IMR-90 (cell line): ENCODE results near the gene SMAD7. TPM values are rescaled to one million over a fixed set of nuclear protein-coding genes. Genes with fewer than 3 reads are reported as not detected.

ENCODE experiments used
- ATAC-seq: fragments of 200-7000 bp; cut with Tn5 transposase; 2 replicates; pipeline ENCODE4 v1.9.1; 2020; ENCODE audit warnings: low read depth, mild to moderate bottlenecking, moderate library complexity
- BruUV-seq: library from RNA; stranded (reverse); fragments of 400-500 nt; replicated peaks from 2 replicates; lab custom pipeline; 2021; lab: Mats Ljungman, UMichigan
- CTCF ChIA-PET: fragments of 300-600 bp; formaldehyde crosslinking; extraction: SDS; loops from one replicate; lab custom pipeline; 2021; ENCODE audit warnings: antibody characterized with exemption; lab: Yijun Ruan, JAX
- POLR2A ChIA-PET: fragments of 300-600 bp; sonication (Branson Sonifier 250); formaldehyde crosslinking; loops from one replicate; lab custom pipeline; 2022; ENCODE audit warnings: antibody characterized with exemption; ENCODE audit not compliant: unreplicated experiment; lab: Charles Lee
- DNase-seq: peaks from one replicate; pipeline ENCODE4 v3.0.0; 2013
- H2AFZ ChIP-seq: replicated peaks from 2 replicates; pipeline ENCODE3; 2013; ENCODE audit warnings: low read length, mild to moderate bottlenecking; ENCODE audit not compliant: poor library complexity
- H2AK5ac ChIP-seq: 2 replicates; pipeline ENCODE4 v1.6.1; 2013; ENCODE audit warnings: low read depth, low read length, inconsistent platforms
- H2AK9ac ChIP-seq: replicated peaks from 2 replicates; pipeline ENCODE3; 2013; ENCODE audit warnings: mild to moderate bottlenecking, low read depth, low read length, moderate library complexity; ENCODE audit not compliant: poor library complexity
- H2BK120ac ChIP-seq: 2 replicates; pipeline ENCODE4 v1.6.1; 2013; ENCODE audit warnings: low read depth, low read length, inconsistent platforms
- H2BK15ac ChIP-seq: 3 replicates; pipeline ENCODE4 v1.6.1; 2013; ENCODE audit warnings: low read depth, low read length, inconsistent platforms
- H2BK20ac ChIP-seq: 2 replicates; pipeline ENCODE4 v1.6.1; 2013; ENCODE audit warnings: low read depth, mild to moderate bottlenecking, inconsistent platforms, low read length, moderate library complexity
- H2BK5ac ChIP-seq: 2 replicates; pipeline ENCODE4 v1.6.1; 2013; ENCODE audit warnings: mild to moderate bottlenecking, low read depth, low read length, inconsistent platforms; ENCODE audit not compliant: poor library complexity, severe bottlenecking
- H3K14ac ChIP-seq: replicated peaks from 2 replicates; pipeline ENCODE4 v1.6.1; 2013; ENCODE audit warnings: low read depth, low read length, inconsistent platforms
- H3K18ac ChIP-seq: 2 replicates; pipeline ENCODE4 v1.6.1; 2013; ENCODE audit warnings: low read depth, low read length, control low read depth
- H3K23ac ChIP-seq: 2 replicates; pipeline ENCODE4 v1.6.1; 2013; ENCODE audit warnings: low read depth, low read length, inconsistent platforms
- H3K27ac ChIP-seq: 2 replicates; pipeline ENCODE4 v1.5.1; 2013; ENCODE audit warnings: mild to moderate bottlenecking, control low read depth, low read length; ENCODE audit not compliant: insufficient read depth
- H3K27me3 ChIP-seq: 2 replicates; pipeline ENCODE4 v1.6.1; 2013; ENCODE audit warnings: low read length; ENCODE audit not compliant: control insufficient read depth, insufficient read depth
- H3K36me3 ChIP-seq: 2 replicates; pipeline ENCODE4 v1.6.1; 2013; ENCODE audit warnings: low read length, mixed read lengths; ENCODE audit not compliant: control insufficient read depth, insufficient read depth
- H3K4ac ChIP-seq: 2 replicates; pipeline ENCODE4 v1.6.1; 2013; ENCODE audit warnings: low read depth, low read length, inconsistent platforms
- H3K4me1 ChIP-seq: 2 replicates; pipeline ENCODE4 v1.6.1; 2013; ENCODE audit warnings: low read length, mixed read lengths; ENCODE audit not compliant: control insufficient read depth, insufficient read depth
- H3K4me2 ChIP-seq: 2 replicates; pipeline ENCODE4 v1.6.1; 2013; ENCODE audit warnings: low read depth, mild to moderate bottlenecking, control low read depth, low read length, moderate library complexity
- H3K4me3 ChIP-seq: 2 replicates; pipeline ENCODE4 v1.5.1; 2013; ENCODE audit warnings: low read depth, mild to moderate bottlenecking, control low read depth, low read length, moderate library complexity; ENCODE audit not compliant: insufficient read depth
- H3K56ac ChIP-seq: 2 replicates; pipeline ENCODE4 v1.6.1; 2013; ENCODE audit warnings: low read length, inconsistent platforms; ENCODE audit not compliant: insufficient read depth; ENCODE audit errors: extremely low read depth
- H3K79me1 ChIP-seq, 2 experiments: 2 replicates each; pipeline ENCODE4 v1.6.1; 2013; ENCODE audit warnings: low read length in 2 of 2, inconsistent platforms in 1 of 2, low read depth in 1 of 2
- H3K9ac ChIP-seq: 2 replicates; pipeline ENCODE4 v1.6.1; 2013; ENCODE audit warnings: low read depth, low read length, control low read depth
- H3K9me1 ChIP-seq: 2 replicates; pipeline ENCODE4 v1.6.1; 2013; ENCODE audit warnings: low read length, inconsistent platforms; ENCODE audit not compliant: insufficient read depth
- H3K9me3 ChIP-seq: 2 replicates; pipeline ENCODE4 v1.6.1; 2013; ENCODE audit warnings: low read length; ENCODE audit not compliant: control insufficient read depth, insufficient read depth
- H4K20me1 ChIP-seq: 2 replicates; pipeline ENCODE4 v1.6.1; 2013; ENCODE audit warnings: low read length, inconsistent platforms; ENCODE audit not compliant: insufficient read depth
- H4K5ac ChIP-seq: 2 replicates; pipeline ENCODE4 v1.6.1; 2013; ENCODE audit warnings: mild to moderate bottlenecking, low read depth, low read length, control low read depth
- H4K8ac ChIP-seq, 2 experiments: 2 replicates each; pipeline ENCODE4 v1.6.1; 2013; ENCODE audit warnings: low read depth in 2 of 2, low read length in 2 of 2, control low read depth in 1 of 2, inconsistent platforms in 1 of 2
- H4K91ac ChIP-seq: 2 replicates; pipeline ENCODE4 v1.6.1; 2013; ENCODE audit warnings: low read depth, low read length, inconsistent platforms; ENCODE audit not compliant: insufficient read depth
- FOS ChIP-seq: fragments of 150-350 bp; IDR thresholded peaks from 2 replicates; pipeline ENCODE4 v1.6.1; 2016; ENCODE audit warnings: low read depth, low read length
- MAFK ChIP-seq: IDR thresholded peaks from 2 replicates; pipeline ENCODE4 v1.6.1; 2012; ENCODE audit warnings: low read depth, low read length, improper control_type of control experiment
- RAD21 ChIP-seq: IDR thresholded peaks from 2 replicates; pipeline ENCODE4 v1.6.1; 2012; ENCODE audit warnings: low read length, improper control_type of control experiment
- WGBS, 2 experiments: methylation state at CpG; one replicate each; pipeline versions ENCODE4 v1.1.5 to v1.1.7; 2013; ENCODE audit warnings: missing lambda C conversion rate in 2 of 2; ENCODE audit not compliant: insufficient read length in 1 of 2; ENCODE audit errors: extremely low coverage in 2 of 2; 5-methylcytosine and 5-hydroxymethylcytosine counted together
- dilution Hi-C: fragments of 300-500 bp; cut with HindIII; formaldehyde crosslinking; loops from one replicate; pipeline ENCODE4 v1.14.3; 2018; ENCODE audit warnings: low sequenced_read_pairs; ENCODE audit not compliant: unreplicated experiment
- in situ Hi-C: fragments of 300-500 bp; cut with MboI; formaldehyde crosslinking; loops from 3 replicates; pipeline ENCODE4 v1.14.3; 2019; ENCODE audit warnings: low sequenced_read_pairs, inconsistent platforms, mixed read lengths
- intact Hi-C: fragments of 100-400 bp; cut with micrococcal nuclease; formaldehyde crosslinking; loops from 2 replicates; pipeline ENCODE4 v1.10.0; 2022
- polyA plus RNA-seq, 3 experiments: library from polyadenylated mRNA; depleted of rRNA; stranded (reverse); fragments of >200 nt; gene quantifications; 2 replicates each; pipeline ENCODE4 v1.2.3, GENCODE V29; 2012; ENCODE audit warnings: low replicate concordance in 1 of 3
- total RNA-seq: library from RNA; depleted of rRNA; stranded (reverse); fragments of >200 nt; gene quantifications from 2 replicates; pipeline ENCODE4 v1.2.3, GENCODE V29; 2012
- TF ChIP-seq, protein P1 (sequence below): fragments of 150-350 bp; IDR thresholded peaks from 2 replicates; pipeline ENCODE4 v1.6.1; 2016; ENCODE audit warnings: low read depth, mild to moderate bottlenecking, low read length, moderate library complexity, borderline replicate concordance

SMAD7 gene
- total and polyA plus RNA-seq, 2 of the 4 experiments (the other 2 are of a cell fraction) = 15.8 to 17.6 TPM

DNA sequence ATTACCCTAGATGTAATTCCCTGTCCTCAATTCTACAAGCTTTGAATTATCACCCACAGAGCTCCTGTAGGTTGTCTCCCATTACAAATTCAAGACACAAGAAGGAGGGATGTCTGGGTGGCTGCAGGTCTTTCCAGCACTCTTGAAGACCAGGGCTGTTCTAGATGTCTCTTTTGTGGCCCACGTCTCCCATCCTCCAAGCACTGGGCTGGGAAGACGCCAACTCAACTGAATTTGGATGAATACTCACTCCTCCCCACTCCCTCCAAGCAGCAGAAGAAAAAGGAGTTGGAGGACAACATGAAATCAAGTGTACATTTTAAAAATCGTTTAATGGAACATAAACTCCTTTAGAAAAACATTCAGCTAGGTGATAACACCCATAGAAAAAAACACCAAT is 31.2 kb downstream of the SMAD7 start (continued):
- TF ChIP-seq, protein P1, sequence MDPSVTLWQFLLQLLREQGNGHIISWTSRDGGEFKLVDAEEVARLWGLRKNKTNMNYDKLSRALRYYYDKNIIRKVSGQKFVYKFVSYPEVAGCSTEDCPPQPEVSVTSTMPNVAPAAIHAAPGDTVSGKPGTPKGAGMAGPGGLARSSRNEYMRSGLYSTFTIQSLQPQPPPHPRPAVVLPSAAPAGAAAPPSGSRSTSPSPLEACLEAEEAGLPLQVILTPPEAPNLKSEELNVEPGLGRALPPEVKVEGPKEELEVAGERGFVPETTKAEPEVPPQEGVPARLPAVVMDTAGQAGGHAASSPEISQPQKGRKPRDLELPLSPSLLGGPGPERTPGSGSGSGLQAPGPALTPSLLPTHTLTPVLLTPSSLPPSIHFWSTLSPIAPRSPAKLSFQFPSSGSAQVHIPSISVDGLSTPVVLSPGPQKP = no peak
- no peak for TF ChIP-seq FOS
- no peak for TF ChIP-seq RAD21
- no peak for TF ChIP-seq MAFK

DNA sequence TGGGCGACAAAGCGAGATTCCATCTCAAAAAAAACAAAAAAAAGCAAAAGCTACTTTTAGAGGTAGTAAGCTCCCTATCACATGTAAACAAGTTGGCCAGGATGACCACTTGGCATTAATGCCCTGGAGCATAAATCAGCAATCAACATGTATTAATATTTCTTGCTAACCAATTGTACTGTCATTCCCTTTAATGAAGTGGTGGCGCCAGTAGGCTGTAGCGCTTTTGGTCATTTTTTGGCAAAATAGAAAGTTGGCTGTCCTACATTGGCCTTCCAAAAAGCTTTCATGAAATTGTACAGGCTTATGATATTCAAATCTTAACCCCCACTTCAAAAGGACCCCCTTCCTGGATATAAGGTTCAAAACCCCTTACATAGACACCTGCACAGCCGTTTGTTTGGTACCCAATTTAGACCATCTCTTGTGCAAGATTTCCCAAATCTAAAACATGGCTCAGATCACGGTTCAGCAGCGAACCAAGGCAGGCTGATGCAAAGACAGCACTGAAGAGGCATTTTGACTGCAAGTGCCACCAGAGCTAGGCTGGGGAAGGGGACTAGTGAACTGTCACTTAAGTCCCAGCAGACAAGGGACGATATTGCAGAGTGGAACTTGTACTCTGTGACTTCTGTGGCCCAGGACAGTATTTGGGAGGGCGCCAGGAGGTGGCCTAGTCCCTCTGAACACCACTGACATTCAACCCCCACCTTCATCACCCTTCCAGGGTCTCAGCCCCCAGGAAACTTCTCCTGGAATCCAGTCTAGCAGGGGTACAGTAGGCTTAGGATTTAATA is 31.9 kb downstream of the SMAD7 start:
- Histone ChIP-seq H3K18ac (no peak overlapping the region), H4K20me1 (peaks cover 36% of the 10 kb centered on the region), H3K56ac (no peak overlapping the region), H2AK5ac (peak overlapping the region; percentile 68), H2BK20ac (no peak overlapping the region), H3K9me1 (peaks cover 26% of the 10 kb centered on the region), H2BK120ac (no peak overlapping the region), H3K36me3 (peaks cover 25% of the 10 kb centered on the region), H3K27me3 (no peaks in the 10 kb centered on the region), H3K14ac (no peak overlapping the region; the same call in 1 of the 2 replicates), H3K79me1 (peaks cover 13 to 69% of the 10 kb centered on the region in 2 experiments; a peak in 3 of 4 replicates), H2BK15ac (no peak overlapping the region), H2AFZ (no peak overlapping the region), H3K27ac (no peak overlapping the region), H3K9ac (no peak overlapping the region), H3K4me2 (no peak overlapping the region), H4K91ac (no peak overlapping the region), H2AK9ac (no peak overlapping the region), H2BK5ac (no peak overlapping the region), H3K23ac (peak overlapping the region; percentile 39; the same call in 1 of the 2 replicates), H3K9me3 (no peaks in the 10 kb centered on the region), H4K8ac (no peak overlapping the region; a peak in 1 of 4 replicates), H3K4me1 (peaks cover 25% of the 10 kb centered on the region), H4K5ac (no peak overlapping the region), H3K4ac (no peak overlapping the region), H3K4me3 (no peak overlapping the region)
- dilution Hi-C loops (no loop called here), in situ Hi-C loops (no loop called here), intact Hi-C loops (no loop called here)
- BruUV-seq = no TSS peak
- 100% methylated on average over 1 of the region's 9 CpGs; no CpG with 5 or more reads in 1 of the 2 experiments for WGBS, 2 experiments
- ATAC-seq = no peak
- TF ChIP-seq RAD21 = no peak
- ChIA-PET CTCF (no interaction called here), POLR2A (no interaction called here)
- no peak for DNase-seq
